Activated naive CD8-positive, alpha-beta T cell (primary cell): Measurements from ENCODE around the gene KRT80.
"Not testable (repeated sequence)": the region's sequence is repeated elsewhere in the genome, so short reads cannot be mapped to it uniquely, and the experiment has no call there.

Experiments used
- H3K27ac Mint-ChIP-seq: one replicate; pipeline ENCODE4 v1.8.0; 2021; ENCODE audit warnings: mixed read lengths
- H3K27me3 Mint-ChIP-seq: one replicate; pipeline ENCODE4 v1.8.0; 2021; ENCODE audit warnings: mixed read lengths
- H3K36me3 Mint-ChIP-seq: one replicate; pipeline ENCODE4 v1.8.0; 2021; ENCODE audit warnings: mixed read lengths
- H3K4me1 Mint-ChIP-seq: one replicate; pipeline ENCODE4 v1.8.0; 2021; ENCODE audit warnings: low read depth, mixed read lengths
- H3K4me3 Mint-ChIP-seq: one replicate; pipeline ENCODE4 v1.8.0; 2021; ENCODE audit warnings: mild to moderate bottlenecking, mixed read lengths
- H3K9me3 Mint-ChIP-seq: one replicate; pipeline ENCODE4 v1.8.0; 2021; ENCODE audit warnings: low read depth, mixed read lengths

KRT80 gene

DNA sequence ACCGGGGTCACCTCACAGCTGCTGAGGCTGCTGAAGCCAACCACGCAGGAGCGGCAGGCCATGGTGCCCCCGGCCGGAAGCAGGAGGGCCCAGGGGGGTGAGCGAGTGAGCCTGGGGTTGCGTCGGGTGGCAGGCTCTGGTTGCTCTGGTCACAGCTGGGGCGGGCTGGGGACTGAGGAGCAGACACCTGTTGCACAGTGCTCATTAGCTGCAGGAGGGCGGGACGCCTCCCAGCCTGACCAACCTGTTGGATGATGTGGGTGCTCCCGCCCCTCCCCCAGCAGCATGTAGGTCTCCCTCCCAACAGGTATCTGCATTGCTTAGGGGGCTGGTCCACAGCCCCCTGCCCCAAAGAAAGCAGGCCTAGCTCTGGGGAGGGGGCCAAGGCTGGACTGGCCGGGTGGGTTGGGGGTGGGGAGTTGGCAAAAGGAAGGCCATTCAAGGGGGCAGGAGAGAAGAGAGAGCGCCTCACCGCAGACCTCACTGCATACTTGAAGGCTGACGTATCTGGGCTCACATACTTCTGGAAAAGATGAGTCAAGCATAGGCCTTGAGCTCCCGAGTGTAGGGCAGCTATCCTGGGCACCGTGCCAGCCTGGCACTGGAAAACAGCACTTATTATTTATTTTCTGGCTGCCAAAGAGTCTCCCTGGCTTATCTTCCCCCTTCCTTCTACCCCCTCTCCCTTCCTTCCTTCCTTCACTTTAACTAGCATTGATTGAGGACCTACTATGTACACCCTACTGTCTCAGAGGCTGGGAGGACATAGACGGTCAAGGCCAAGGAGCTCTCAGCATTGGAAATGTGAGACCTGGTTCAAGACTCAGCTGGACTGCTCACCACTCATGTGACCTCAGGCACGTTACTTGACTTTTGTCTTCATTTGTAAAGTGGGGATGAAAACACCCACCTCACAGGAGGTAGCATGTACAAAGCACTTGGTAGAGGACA lies at the start of gene KRT80:
Gene KRT80 (minus strand): TSS at position 174 of the 951 bp plus-strand sequence. CDS start 112 bp downstream, at position 62.
- no peak within 1 kb of the TSS for H3K27ac Mint-ChIP-seq
- no peak within 1 kb of the TSS for H3K4me3 Mint-ChIP-seq
- peaks cover 1% of the 10 kb centered on the region for H3K27me3 Mint-ChIP-seq
- no peaks in the 10 kb centered on the region for H3K9me3 Mint-ChIP-seq
- H3K36me3 Mint-ChIP-seq = no peaks in the 10 kb centered on the region
- no peaks in the 10 kb centered on the region for H3K4me1 Mint-ChIP-seq

GRCh38 chr12:52241205-52241842 lies 49.5 kb upstream of the KRT80 start:
- H3K4me3 Mint-ChIP-seq = no peak overlapping the region
- H3K27ac Mint-ChIP-seq = no peak overlapping the region
- peaks cover 25% of the 10 kb centered on the region for H3K4me1 Mint-ChIP-seq
- no peaks in the 10 kb centered on the region for H3K36me3 Mint-ChIP-seq
- no peaks in the 10 kb centered on the region for H3K9me3 Mint-ChIP-seq
- no peaks in the 10 kb centered on the region for H3K27me3 Mint-ChIP-seq

DNA sequence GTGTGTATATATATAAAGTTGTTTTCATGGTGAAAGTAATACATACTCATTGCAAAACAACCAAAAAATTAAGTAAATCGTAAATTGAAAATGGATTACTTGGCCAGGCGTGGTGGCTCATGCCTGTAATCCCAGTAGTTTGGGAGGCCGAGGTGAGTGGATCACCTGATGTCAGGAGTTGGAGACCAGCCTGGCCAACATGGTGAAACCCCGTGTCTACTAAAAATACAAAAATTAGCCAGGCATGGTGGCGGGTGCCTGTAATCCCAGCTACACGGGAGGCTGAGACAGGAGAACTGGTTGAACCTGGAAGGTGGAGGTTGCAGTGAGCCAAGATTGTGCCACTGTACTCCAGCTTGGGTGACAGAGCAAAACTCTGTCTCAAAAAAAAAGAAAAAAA lies 48.4 kb upstream of the KRT80 start:
- peaks cover 20% of the 10 kb centered on the region for H3K4me1 Mint-ChIP-seq
- H3K4me3 Mint-ChIP-seq, H3K36me3 Mint-ChIP-seq, H3K27me3 Mint-ChIP-seq, H3K27ac Mint-ChIP-seq, H3K9me3 Mint-ChIP-seq: not testable (repeated sequence)

DNA sequence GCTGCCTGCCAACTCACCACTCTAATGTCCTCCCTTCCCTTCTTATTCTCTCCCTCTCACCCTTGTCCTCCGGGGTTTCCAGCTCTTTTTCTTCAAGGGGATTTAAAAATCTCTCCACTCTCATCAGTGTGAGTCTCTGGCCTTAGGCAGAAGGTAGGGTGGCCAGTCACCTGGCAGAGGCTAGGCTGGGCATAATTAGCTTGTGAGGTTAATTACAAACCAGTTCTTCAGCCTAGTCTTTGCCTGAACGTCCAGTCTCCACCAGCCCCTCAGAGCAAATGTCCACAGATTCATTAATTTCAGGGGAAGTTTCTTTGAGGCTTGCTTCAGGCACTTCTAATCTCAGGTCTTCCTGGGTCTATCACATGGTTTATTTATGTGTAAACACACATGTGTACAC lies 48.0 kb upstream of the KRT80 start:
- H3K36me3 Mint-ChIP-seq = no peaks in the 10 kb centered on the region
- H3K4me1 Mint-ChIP-seq = peaks cover 20% of the 10 kb centered on the region
- no peak overlapping the region for H3K27ac Mint-ChIP-seq
- peaks cover 4% of the 10 kb centered on the region for H3K27me3 Mint-ChIP-seq
- H3K9me3 Mint-ChIP-seq = no peaks in the 10 kb centered on the region
- no peak overlapping the region for H3K4me3 Mint-ChIP-seq

GRCh38 chr12:52238916-52239646 lies 47.3 kb upstream of the KRT80 start:
- Mint-ChIP-seq H3K36me3 (no peaks in the 10 kb centered on the region), H3K4me1 (peaks cover 16% of the 10 kb centered on the region), H3K9me3 (no peaks in the 10 kb centered on the region), H3K27me3 (peaks cover 4% of the 10 kb centered on the region), H3K27ac (no peak overlapping the region), H3K4me3 (no peak overlapping the region)

DNA sequence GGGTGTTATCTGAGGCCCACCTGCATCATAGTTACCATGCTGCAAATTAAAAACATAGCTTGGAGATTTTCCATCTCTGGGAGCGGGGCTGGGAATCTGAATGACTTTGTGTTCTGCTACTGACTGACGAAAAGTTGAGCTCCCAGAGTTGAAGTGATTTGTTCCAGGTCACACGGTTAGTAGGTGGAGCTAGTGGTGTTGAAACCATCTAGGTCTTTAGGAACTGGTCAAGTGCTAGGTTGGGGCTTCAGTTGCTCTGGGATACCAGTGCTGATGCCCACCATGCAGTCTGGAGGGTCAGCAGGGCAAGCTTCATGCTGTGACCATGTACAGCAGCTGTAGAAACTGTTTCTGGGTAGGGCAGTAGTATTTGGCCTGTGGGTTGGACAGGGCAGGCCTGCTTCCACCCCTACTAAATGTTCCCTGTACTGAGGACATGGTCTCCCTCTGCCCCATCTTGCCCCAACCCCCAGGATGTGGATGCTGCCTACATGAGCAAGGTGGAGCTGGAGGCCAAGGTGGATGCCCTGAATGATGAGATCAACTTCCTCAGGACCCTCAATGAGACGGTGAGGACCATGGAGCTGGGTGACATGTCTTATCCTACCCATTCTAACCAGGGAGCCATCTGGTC lies 46.5 kb upstream of the KRT80 start:
- H3K9me3 Mint-ChIP-seq = no peaks in the 10 kb centered on the region
- H3K27ac Mint-ChIP-seq = no peak overlapping the region
- H3K36me3 Mint-ChIP-seq = no peaks in the 10 kb centered on the region
- peaks cover 8% of the 10 kb centered on the region for H3K4me1 Mint-ChIP-seq
- peaks cover 7% of the 10 kb centered on the region for H3K27me3 Mint-ChIP-seq
- H3K4me3 Mint-ChIP-seq = no peak overlapping the region

- Mint-ChIP-seq H3K27me3 (peaks cover 16% of the 10 kb centered on the region), H3K9me3 (no peaks in the 10 kb centered on the region), H3K4me1 (no peaks in the 10 kb centered on the region), H3K27ac (no peak overlapping the region), H3K36me3 (no peaks in the 10 kb centered on the region), H3K4me3 (no peak overlapping the region)
Observed at GRCh38 chr12:52236386-52237050, 44.7 kb upstream of the KRT80 start.

- Mint-ChIP-seq H3K27ac (no peak overlapping the region), H3K9me3 (no peaks in the 10 kb centered on the region), H3K4me1 (no peaks in the 10 kb centered on the region), H3K36me3 (no peaks in the 10 kb centered on the region), H3K4me3 (no peak overlapping the region), H3K27me3 (peaks cover 21% of the 10 kb centered on the region)
Observed at GRCh38 chr12:52235822-52236361, 44.1 kb upstream of the KRT80 start.

DNA sequence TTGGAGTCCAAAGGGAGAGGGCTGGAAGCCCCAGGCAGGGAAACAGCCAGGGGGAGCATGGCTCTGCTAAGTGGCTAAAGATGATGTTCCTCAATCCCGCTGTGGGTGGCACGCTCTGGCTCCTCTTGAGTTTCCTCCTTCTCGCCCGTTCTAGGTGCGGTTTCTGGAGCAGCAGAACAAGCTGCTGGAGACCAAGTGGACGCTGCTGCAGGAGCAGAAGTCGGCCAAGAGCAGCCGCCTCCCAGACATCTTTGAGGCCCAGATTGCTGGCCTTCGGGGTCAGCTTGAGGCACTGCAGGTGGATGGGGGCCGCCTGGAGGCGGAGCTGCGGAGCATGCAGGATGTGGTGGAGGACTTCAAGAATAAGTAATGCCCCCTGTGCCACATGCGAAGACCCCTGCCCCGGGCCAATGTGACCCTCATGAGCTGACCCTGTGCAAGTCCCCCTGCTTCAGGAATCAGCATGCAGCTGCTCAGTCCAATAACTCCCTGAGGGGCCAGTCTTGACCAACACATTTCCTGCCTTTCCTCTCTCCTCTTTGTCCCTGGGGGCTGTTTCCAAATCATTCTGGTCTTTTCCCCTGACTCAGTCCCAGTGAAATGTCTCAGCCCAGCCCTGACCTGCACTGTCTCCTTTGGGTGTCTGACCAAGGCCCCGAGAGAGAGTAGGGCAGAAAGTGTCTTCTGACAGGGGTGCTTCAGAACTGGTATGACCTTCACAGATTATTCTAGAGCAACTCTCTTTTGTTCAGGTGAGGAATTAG lies 43.4 kb upstream of the KRT80 start:
- no peaks in the 10 kb centered on the region for H3K36me3 Mint-ChIP-seq
- H3K27me3 Mint-ChIP-seq = peaks cover 25% of the 10 kb centered on the region
- no peaks in the 10 kb centered on the region for H3K9me3 Mint-ChIP-seq
- H3K27ac Mint-ChIP-seq = peak overlapping the region; percentile 34
- H3K4me3 Mint-ChIP-seq = no peak overlapping the region
- H3K4me1 Mint-ChIP-seq = no peaks in the 10 kb centered on the region

GRCh38 chr12:52234223-52234810 lies 42.5 kb upstream of the KRT80 start:
- Mint-ChIP-seq H3K36me3 (no peaks in the 10 kb centered on the region), H3K27me3 (peaks cover 31% of the 10 kb centered on the region), H3K27ac (no peak overlapping the region), H3K4me1 (no peaks in the 10 kb centered on the region), H3K9me3 (no peaks in the 10 kb centered on the region), H3K4me3 (no peak overlapping the region)

GRCh38 chr12:52233462-52234207 lies 41.8 kb upstream of the KRT80 start:
- Mint-ChIP-seq H3K27me3 (peaks cover 33% of the 10 kb centered on the region), H3K36me3 (no peaks in the 10 kb centered on the region), H3K4me1 (no peaks in the 10 kb centered on the region), H3K27ac (no peak overlapping the region), H3K4me3 (no peak overlapping the region), H3K9me3 (no peaks in the 10 kb centered on the region)

DNA sequence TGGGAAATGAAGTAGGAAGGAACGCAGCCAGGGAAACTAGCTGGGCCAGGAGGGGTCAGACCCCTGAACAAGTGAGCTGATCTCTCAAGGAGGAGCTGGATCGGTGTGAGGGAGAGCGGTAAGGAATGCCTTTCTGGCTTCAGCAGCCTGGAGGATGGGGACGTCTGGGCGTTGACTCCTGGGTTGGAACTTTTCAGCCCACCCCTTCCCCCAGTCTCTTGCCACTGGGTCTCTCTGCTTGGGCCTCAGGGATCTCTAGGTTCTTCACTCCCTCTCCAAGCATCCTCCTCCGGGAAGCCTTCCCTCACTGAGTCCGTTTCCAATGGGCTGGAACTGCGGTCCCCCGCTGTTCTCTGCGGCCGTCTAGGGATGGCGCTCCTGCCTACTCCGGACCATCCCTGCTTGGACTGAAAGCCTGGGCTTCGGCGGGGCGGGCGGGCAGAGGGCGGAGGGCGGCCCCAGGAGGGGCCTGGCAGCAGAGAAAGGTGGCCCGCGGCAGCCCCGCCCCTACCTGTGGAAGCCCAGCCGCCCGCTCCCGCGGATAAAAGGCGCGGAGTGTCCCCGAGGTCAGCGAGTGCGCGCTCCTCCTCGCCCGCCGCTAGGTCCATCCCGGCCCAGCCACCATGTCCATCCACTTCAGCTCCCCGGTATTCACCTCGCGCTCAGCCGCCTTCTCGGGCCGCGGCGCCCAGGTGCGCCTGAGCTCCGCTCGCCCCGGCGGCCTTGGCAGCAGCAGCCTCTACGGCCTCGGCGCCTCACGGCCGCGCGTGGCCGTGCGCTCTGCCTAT lies 41.1 kb upstream of the KRT80 start, which contains the start of gene KRT7:
Gene KRT7 (plus strand): TSS at position 570 of the 788 bp plus-strand sequence. CDS start 54 bp downstream, at position 624.
- Mint-ChIP-seq H3K4me1 (no peaks in the 10 kb centered on the region), H3K27ac (no peak within 1 kb of the TSS), H3K9me3 (no peaks in the 10 kb centered on the region), H3K27me3 (peaks cover 36% of the 10 kb centered on the region), H3K4me3 (no peak within 1 kb of the TSS), H3K36me3 (no peaks in the 10 kb centered on the region)
